Measurements from ENCODE around the gene DDX43. TPM values are rescaled to one million over a fixed set of nuclear protein-coding genes. Genes with fewer than 3 reads are reported as not detected.

Gene DDX43
- total RNA-seq, 1 donor from 2014 or later, result not detected

DNA sequence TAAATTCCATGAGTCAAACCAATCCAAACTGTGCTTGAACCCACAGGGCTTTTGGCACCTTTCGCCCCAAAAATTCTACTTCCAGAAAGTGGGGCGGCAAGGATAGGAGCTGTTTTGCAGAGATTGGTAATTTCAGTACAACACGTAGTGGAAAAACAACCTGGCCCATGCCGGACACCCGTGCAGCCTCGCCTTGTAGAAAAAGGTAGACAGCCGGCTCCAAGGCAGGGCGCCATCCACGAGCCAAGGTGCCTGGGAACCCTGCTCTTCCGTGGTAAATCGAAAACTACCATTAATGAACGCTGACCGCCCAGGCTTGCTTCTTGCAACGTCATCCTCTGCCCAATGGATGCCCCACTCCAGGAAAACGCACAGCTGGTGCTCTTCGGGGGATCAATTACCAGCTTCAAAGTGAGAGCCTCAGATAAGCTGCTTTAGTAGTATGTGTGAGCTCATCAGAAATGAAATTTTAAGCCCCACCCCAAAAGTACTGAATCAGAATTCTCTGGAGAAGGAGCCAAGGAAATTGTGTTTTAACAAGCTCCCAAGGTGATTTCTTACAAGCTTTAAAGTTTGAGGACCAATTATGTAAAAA, 26.8 kb upstream of the DDX43 start:
- Mint-ChIP-seq H3K27me3 (ENCODE audit: unreplicated experiment) (peaks cover 2% of the 10 kb centered on the region), H3K4me3 (ENCODE audit: unreplicated experiment) (no peak overlapping the region), H3K9me3 (ENCODE audit: unreplicated experiment) (no peaks in the 10 kb centered on the region), H3K27ac (ENCODE audit: unreplicated experiment) (no peak overlapping the region), H3K4me1 (ENCODE audit: low read depth, unreplicated experiment) (no peaks in the 10 kb centered on the region), H3K36me3 (ENCODE audit: unreplicated experiment) (no peaks in the 10 kb centered on the region)
- no peak for TF ChIP-seq CTCF (IDR thresholded peaks at IDR 0.05; ENCODE audit: partially characterized antibody, unreplicated experiment)
- no peak for DNase-seq

DNA sequence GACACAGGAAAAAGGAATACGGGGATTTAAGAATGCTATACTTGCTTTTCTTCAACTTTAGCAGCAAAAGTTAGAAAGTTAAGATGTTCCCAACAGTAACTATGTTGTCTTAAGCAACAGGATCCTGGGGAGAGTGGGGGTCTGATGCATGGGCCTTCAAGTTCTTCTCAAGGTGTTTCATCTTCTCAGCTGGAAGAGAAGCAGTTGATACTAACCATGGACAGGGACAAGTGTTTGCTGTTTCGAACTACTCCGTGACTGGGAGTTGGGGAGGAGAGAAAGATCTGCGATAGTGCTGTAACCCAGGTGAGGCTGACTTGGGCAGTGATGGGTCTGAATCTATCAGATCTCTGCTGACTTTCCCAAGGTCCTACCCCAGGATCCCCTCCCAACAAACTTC, 26.0 kb upstream of the DDX43 start:
- H3K4me3 Mint-ChIP-seq (ENCODE audit: unreplicated experiment), result no peak overlapping the region
- no peaks in the 10 kb centered on the region for H3K9me3 Mint-ChIP-seq (ENCODE audit: unreplicated experiment)
- H3K27me3 Mint-ChIP-seq (ENCODE audit: unreplicated experiment), result peaks cover 2% of the 10 kb centered on the region
- H3K27ac Mint-ChIP-seq (ENCODE audit: unreplicated experiment), result no peak overlapping the region
- no peak for DNase-seq
- no peak for TF ChIP-seq CTCF (IDR thresholded peaks at IDR 0.05; ENCODE audit: partially characterized antibody, unreplicated experiment)
- H3K36me3 Mint-ChIP-seq (ENCODE audit: unreplicated experiment), result no peaks in the 10 kb centered on the region
- no peaks in the 10 kb centered on the region for H3K4me1 Mint-ChIP-seq (ENCODE audit: low read depth, unreplicated experiment)

DNA sequence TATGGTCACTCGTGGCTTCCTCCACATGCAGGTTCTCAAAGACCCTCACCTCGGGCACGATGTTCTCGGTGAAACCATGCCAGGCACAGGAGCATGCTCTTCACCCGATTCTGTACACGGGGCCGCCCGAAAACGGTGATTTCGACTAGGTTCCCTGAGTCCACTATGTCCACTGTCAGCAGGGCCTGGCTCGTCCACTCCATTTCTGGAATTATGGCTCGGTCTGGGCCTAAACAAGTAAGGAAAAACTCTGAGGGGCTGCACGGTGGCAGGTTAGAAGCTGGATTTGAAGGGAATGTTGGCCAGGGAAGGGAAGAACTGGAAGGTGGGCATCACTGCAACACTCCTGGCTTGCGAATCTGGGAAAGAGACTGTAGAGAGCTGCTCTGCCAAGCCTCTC, 25.5 kb upstream of the DDX43 start:
- Mint-ChIP-seq H3K4me1 (ENCODE audit: low read depth, unreplicated experiment) (no peaks in the 10 kb centered on the region), H3K4me3 (ENCODE audit: unreplicated experiment) (no peak overlapping the region), H3K27me3 (ENCODE audit: unreplicated experiment) (peaks cover 2% of the 10 kb centered on the region), H3K9me3 (ENCODE audit: unreplicated experiment) (no peaks in the 10 kb centered on the region), H3K27ac (ENCODE audit: unreplicated experiment) (no peak overlapping the region), H3K36me3 (ENCODE audit: unreplicated experiment) (no peaks in the 10 kb centered on the region)
- TF ChIP-seq CTCF (IDR thresholded peaks at IDR 0.05; ENCODE audit: partially characterized antibody, unreplicated experiment), result no peak
- DNase-seq, result no peak

- DNase-seq, result no peak
- Mint-ChIP-seq H3K9me3 (ENCODE audit: unreplicated experiment) (no peaks in the 10 kb centered on the region), H3K36me3 (ENCODE audit: unreplicated experiment) (no peaks in the 10 kb centered on the region), H3K27ac (ENCODE audit: unreplicated experiment) (no peak within 1 kb of the TSS), H3K27me3 (ENCODE audit: unreplicated experiment) (peaks cover 2% of the 10 kb centered on the region), H3K4me3 (ENCODE audit: unreplicated experiment) (no peak within 1 kb of the TSS), H3K4me1 (ENCODE audit: low read depth, unreplicated experiment) (no peaks in the 10 kb centered on the region)
- no peak for TF ChIP-seq CTCF (IDR thresholded peaks at IDR 0.05; ENCODE audit: partially characterized antibody, unreplicated experiment)
Observed at GRCh38 chr6:73369563-73369962, 25.1 kb upstream of the DDX43 start, which contains the start of gene OOEP. Gene OOEP, minus strand, starts transcription at chr6:73369897. Its CDS starts 105 bp downstream, at chr6:73369792.

GRCh38 chr6:73371984-73372383, 22.6 kb upstream of the DDX43 start:
- no peaks in the 10 kb centered on the region for H3K36me3 Mint-ChIP-seq (ENCODE audit: unreplicated experiment)
- TF ChIP-seq CTCF (IDR thresholded peaks at IDR 0.05; ENCODE audit: partially characterized antibody, unreplicated experiment), result no peak

More at GRCh38 chr6:73371984-73372383, 22.6 kb upstream of the DDX43 start:
- Mint-ChIP-seq H3K4me1 (ENCODE audit: low read depth, unreplicated experiment) (no peaks in the 10 kb centered on the region), H3K27me3 (ENCODE audit: unreplicated experiment) (peaks cover 2% of the 10 kb centered on the region), H3K4me3 (ENCODE audit: unreplicated experiment) (no peak overlapping the region), H3K27ac (ENCODE audit: unreplicated experiment) (no peak overlapping the region), H3K9me3 (ENCODE audit: unreplicated experiment) (no peaks in the 10 kb centered on the region)
- DNase-seq, result no peak
